ENCODE results near the gene AGPAT4. TPM values are rescaled to one million over a fixed set of nuclear protein-coding genes. Genes with fewer than 3 reads are reported as not detected.

Gene AGPAT4
- total RNA-seq, 3 donors from 2014 or later, result 4.6 to 10.5 (median 6.2) TPM

DNA sequence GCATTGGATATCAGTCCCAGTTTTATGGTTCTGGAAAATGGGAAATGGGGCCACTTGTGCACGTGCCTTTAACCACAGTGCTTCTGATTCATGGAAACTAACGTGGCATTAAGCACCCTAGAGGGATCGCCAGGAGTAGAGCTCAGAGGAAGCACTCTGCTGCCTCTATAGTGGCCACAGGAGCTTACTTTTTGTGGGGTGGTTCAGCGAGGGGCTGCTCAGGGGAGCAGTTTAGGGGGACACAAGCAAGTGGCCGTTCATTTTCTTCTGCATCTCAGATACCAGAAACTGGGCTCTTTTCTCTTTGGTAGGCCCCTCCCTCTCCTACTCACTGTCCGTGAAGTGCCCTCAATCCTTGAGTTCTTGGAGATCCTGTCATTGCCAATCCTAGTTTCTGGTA is 28.5 kb downstream of the AGPAT4 start:
- H3K9me3 ChIP-seq, result no peaks in the 10 kb centered on the region
- no peak overlapping the region for H3K27ac ChIP-seq
- no peaks in the 10 kb centered on the region for H3K27me3 ChIP-seq
- no peak for TF ChIP-seq POLR2A (IDR thresholded peaks at IDR 0.05)
- TF ChIP-seq POLR2AphosphoS5 (IDR thresholded peaks at IDR 0.05), result no peak
- TF ChIP-seq, protein P1, sequence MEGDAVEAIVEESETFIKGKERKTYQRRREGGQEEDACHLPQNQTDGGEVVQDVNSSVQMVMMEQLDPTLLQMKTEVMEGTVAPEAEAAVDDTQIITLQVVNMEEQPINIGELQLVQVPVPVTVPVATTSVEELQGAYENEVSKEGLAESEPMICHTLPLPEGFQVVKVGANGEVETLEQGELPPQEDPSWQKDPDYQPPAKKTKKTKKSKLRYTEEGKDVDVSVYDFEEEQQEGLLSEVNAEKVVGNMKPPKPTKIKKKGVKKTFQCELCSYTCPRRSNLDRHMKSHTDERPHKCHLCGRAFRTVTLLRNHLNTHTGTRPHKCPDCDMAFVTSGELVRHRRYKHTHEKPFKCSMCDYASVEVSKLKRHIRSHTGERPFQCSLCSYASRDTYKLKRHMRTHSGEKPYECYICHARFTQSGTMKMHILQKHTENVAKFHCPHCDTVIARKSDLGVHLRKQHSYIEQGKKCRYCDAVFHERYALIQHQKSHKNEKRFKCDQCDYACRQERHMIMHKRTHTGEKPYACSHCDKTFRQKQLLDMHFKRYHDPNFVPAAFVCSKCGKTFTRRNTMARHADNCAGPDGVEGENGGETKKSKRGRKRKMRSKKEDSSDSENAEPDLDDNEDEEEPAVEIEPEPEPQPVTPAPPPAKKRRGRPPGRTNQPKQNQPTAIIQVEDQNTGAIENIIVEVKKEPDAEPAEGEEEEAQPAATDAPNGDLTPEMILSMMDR (IDR thresholded peaks at IDR 0.05), result no peak
- DNase-seq (ENCODE audit: low spot score in 2 of 2), result no peak
- intact Hi-C loops (cut with DNase I; ENCODE audit: low total_unique reads), result no loop called here
- H3K4me3 ChIP-seq, result no peak overlapping the region
- no peaks in the 10 kb centered on the region for H3K36me3 ChIP-seq
- no peaks in the 10 kb centered on the region for H3K4me1 ChIP-seq

DNA sequence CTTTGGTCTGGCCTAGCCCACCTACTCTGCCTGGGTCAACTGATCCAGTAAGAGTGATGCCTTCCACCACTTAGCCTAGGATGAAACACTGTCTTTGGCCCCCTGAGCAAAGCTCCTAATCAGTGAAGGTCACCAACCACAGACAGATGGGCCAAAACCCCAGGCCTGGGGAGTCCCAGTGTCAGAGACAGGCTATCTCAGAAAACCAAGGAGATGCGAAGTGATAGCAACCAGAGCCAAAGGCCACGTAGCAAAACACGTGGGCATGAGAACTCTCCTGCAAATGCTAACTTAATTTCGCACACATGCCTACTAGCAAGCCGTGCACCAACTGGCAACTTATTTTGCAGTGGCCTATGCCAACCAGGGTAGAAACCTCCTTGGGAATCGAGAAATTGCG is 29.1 kb downstream of the AGPAT4 start:
- Histone ChIP-seq H3K36me3 (no peaks in the 10 kb centered on the region), H3K4me3 (no peak overlapping the region), H3K27me3 (no peaks in the 10 kb centered on the region), H3K9me3 (no peaks in the 10 kb centered on the region), H3K27ac (no peak overlapping the region), H3K4me1 (no peaks in the 10 kb centered on the region)
- intact Hi-C loops (cut with DNase I; ENCODE audit: low total_unique reads), result loop anchor here (5.0 kb wide), 1 partner anchor 233 kb away; no protein-coding TSS in a partner anchor
- no peak for DNase-seq (ENCODE audit: low spot score in 2 of 2)
- TF ChIP-seq, protein P1 (IDR thresholded peaks at IDR 0.05), result no peak
- TF ChIP-seq POLR2A (IDR thresholded peaks at IDR 0.05) (no peak), POLR2AphosphoS5 (IDR thresholded peaks at IDR 0.05) (no peak)

DNA sequence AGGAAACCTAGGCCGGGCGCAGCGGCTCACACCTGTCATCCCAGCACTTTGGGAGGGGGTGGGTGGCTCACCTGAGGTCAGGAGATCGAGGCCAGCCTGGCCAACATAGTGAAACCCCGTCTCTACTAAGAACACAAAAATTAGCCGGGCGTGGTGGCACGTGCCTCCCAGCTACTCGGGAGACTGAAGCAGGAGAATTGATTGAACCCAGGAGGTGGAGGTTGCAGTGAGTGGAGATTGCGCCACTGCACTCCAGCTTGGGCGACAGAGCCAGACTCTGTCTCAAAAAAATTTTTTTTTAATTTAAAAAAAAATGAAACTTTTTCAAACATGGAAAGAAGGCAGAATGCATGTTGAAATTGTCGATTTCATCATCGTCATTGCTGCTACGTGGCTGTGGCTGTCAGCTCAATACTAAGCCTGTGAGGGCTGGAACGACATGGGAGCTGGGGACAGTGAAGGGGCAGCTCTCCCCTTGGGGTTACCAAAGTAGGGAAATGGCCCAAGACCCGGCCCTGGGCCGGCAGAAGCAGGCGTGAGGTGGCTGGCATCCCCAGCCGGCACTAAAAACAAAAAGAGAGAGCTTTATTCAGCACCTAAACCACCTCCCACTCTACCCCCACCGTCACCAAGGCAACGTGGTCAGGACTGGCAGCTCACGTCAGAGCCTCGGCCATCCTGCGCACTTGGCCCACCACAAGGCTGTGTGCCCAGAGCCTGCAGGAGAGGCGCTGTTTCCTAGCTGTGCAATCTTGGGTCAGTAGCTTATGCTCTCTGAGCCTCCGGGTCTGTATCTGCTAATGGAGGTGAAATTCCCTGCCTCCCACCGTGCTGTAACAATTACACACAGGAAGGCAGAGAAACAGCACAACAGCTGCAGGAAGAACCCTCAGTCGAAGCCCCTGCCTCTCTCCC is 30.8 kb downstream of the AGPAT4 start:
- peak overlapping the region in 1 of 2 donors; percentile 77 for H3K27ac ChIP-seq
- TF ChIP-seq, protein P1 (IDR thresholded peaks at IDR 0.05), result no peak
- TF ChIP-seq POLR2AphosphoS5 (IDR thresholded peaks at IDR 0.05) (peak in 2 of 3 donors; percentile 1 to 41), POLR2A (IDR thresholded peaks at IDR 0.05) (no peak)
- peak overlapping the region in 2 of 3 donors; percentile 17 to 50 for H3K4me3 ChIP-seq
- H3K36me3 ChIP-seq, result no peaks in the 10 kb centered on the region
- no peaks in the 10 kb centered on the region for H3K27me3 ChIP-seq
- DNase-seq (ENCODE audit: low spot score in 2 of 2), result no peak
- H3K9me3 ChIP-seq, result no peaks in the 10 kb centered on the region
- H3K4me1 ChIP-seq, result no peaks in the 10 kb centered on the region
- intact Hi-C loops (cut with DNase I; ENCODE audit: low total_unique reads), result loop anchor here (5.0 kb wide), 1 partner anchor 234 kb away; no protein-coding TSS in a partner anchor

DNA sequence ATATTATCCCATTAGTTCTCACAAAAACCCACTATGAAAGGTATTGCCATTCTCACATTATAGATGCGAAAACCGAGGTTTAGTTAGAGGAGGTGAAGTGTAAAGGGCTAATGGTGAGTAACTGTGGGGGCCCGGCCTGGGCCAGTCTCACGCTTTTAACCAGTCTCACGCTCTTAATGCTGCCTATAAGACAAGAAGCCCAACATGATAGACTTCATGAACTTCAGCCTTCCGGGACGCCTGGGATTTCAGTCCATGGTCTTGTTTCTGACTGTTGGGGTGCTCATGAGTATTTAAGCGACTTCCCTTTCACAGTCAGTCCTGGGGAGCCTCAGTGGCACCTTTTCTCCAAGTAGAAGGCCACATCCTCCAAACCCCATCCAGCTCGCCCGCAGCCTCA is 31.7 kb downstream of the AGPAT4 start:
- Histone ChIP-seq H3K4me1 (no peaks in the 10 kb centered on the region), H3K9me3 (no peaks in the 10 kb centered on the region), H3K27ac (no peak overlapping the region), H3K27me3 (no peaks in the 10 kb centered on the region), H3K4me3 (no peak overlapping the region), H3K36me3 (no peaks in the 10 kb centered on the region)
- intact Hi-C loops (cut with DNase I; ENCODE audit: low total_unique reads), result loop anchor here (5.0 kb wide), 1 partner anchor 235 kb away; no protein-coding TSS in a partner anchor
- TF ChIP-seq POLR2AphosphoS5 (IDR thresholded peaks at IDR 0.05) (no peak), POLR2A (IDR thresholded peaks at IDR 0.05) (no peak)
- TF ChIP-seq, protein P1 (IDR thresholded peaks at IDR 0.05), result no peak
- DNase-seq (ENCODE audit: low spot score in 2 of 2), result no peak

DNA sequence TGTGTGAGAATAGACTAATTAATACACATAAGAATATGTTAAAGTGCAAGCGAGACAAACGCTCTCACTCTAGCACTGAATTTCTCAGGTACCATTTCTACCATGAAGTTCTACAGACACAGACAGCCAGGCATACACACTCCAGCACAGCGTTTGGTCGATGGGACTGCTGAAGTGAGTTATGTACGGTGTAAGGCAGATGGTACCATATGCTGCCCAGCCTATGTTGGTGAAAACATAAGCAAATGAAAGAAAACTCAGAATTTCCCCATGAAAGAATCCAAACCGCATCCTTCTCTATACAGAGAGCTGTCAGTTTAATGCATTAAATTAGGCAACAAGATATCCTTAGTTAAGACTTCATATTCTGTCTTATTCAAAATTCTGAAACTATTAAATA is 34.9 kb downstream of the AGPAT4 start:
- no peak for DNase-seq (ENCODE audit: low spot score in 2 of 2)
- H3K27me3 ChIP-seq, result no peaks in the 10 kb centered on the region
- no peaks in the 10 kb centered on the region for H3K36me3 ChIP-seq
- intact Hi-C loops (cut with DNase I; ENCODE audit: low total_unique reads), result no loop called here
- no peak overlapping the region for H3K4me3 ChIP-seq
- H3K27ac ChIP-seq, result no peak overlapping the region
- TF ChIP-seq, protein P1 (IDR thresholded peaks at IDR 0.05), result no peak
- no peak for TF ChIP-seq POLR2AphosphoS5 (IDR thresholded peaks at IDR 0.05)
- no peak for TF ChIP-seq POLR2A (IDR thresholded peaks at IDR 0.05)
- H3K4me1 ChIP-seq, result no peaks in the 10 kb centered on the region
- no peaks in the 10 kb centered on the region for H3K9me3 ChIP-seq

All from breast epithelium (tissue), 4 donors.